CD4-positive, alpha-beta T cell treated with Interleukin-4 for 4 hours (primary cell): ENCODE data around the gene GRAMD4.

Source experiments
- DNase-seq: peaks from one replicate; pipeline ENCODE4 v3.0.0-alpha.2; 2020

GRAMD4 gene

DNA sequence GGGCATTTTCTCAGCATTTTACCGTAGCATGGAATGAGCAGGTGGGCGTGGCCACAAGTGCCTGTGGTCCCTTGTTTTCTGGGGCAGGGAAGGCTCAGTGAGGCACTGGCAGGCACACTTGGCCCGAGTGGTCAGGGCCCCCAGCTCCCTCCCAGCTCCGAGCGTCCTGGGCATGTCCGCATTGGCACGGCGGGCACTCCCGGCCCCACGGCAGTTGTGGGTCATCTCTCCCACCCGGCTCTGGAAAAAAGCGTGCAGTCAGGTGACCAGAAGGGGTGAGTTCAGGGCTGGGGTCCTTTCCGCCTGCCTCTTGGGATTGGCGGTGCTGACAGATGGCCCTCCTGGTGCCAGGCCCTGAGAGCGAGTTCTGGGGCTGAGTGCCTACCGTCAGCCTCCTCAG lies 55.8 kb downstream of the GRAMD4 start:
- no peak for DNase-seq

DNA sequence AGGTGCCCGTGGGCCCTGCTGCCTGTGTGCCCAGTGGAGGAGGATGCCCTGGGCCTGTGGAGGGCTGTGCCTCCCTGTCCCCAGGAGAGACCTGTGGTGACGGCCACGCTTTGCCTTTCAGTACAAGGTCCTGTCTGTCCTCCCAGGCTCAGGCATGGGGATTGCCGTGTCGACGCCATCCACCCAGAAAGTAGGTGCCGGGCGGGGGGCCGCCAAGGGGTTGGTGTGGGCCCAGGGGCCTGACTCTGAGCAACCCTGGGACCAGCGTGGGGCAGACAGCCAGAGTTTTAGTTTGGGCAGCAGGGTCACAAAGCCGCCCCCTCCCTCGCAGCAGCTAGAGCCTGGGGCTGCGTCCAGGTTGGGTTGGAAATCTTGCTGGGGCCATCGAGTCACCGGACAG lies 56.3 kb downstream of the GRAMD4 start:
- no peak for DNase-seq

DNA sequence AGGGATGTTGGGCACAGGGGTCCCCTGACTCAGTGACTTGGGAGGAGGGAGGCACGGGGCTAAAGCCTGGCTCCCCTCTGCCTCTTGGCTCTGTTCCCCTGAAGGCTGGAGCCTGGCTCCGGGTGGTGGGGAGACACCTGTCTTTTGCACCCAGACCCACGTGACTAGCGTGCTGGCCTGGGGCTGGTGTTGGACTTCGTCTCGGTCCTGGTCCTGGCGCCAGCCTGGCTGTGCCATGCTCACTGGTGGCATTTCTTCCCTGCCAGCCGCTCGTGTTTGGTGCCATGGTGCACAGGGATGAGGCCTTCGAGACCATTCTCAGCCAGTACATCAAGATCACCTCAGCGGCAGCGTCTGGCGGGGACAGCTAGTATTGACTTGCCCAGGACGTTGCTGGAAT lies 56.7 kb downstream of the GRAMD4 start:
- DNase-seq, result no peak

DNA sequence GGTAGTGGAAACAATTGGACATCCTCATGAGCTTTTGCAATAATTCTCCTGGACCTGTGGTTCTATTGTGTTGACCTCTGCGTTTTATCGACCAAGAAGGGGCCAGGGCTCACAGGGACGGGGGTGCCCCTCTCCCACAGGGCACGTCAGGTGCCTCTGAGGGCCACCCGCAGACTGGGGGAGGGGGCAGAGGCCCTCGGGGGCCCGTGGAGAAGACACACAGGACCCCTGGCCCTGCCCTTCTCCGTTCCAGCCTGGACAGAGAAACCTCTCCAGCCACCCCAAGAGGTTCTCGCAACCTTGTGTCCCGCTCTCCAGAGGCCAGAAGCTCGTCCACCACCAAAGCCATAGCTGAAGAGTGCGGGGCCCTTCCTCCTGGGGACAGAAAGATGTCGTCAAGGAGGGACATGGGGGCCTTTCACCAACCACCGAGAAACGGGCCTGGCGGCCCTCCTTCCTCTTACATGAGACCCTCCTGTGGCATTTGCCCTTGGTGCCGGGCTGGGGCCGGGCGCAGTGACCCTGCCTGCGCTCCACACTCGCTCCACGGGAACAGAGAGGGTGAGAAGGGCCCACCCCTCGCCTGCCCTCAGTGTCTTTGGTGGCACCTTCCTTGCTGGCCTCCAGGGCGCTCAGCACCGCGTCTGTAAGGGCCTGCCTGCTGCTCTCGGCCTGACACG lies 57.3 kb downstream of the GRAMD4 start:
- no peak for DNase-seq

DNA sequence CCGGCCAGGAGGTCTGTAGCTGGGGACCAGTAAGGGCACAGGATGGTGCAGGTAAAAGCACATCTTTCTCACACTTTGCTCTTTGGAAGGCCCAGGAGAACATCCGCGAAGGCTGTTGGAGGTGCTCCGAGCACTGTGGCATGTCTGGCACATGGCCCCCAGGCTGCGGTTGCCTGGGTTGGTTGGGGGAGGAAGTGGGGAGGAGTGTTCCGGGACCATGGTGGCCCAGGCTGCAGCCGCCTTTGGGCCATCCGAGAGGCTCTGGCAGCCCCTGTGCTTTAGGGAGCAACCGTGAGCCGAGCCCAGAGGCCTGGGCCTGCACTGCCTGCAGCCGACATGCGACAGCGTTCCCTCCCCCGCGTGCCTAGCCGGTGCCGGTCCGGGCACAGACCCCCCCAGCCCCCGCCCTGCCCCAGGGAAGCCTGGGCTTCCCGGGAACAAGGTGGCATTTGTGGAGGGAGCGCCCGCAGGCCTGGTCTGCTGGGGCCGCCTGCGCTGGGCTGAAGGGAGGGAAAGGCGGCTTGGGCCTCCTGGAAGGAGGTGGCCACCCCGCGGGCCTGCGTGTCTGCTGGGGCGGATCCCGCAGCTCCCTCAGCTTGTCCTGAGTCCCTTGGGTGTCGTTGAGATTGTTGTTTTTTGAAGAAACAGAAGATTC lies 57.9 kb downstream of the GRAMD4 start:
- DNase-seq, result no peak

DNA sequence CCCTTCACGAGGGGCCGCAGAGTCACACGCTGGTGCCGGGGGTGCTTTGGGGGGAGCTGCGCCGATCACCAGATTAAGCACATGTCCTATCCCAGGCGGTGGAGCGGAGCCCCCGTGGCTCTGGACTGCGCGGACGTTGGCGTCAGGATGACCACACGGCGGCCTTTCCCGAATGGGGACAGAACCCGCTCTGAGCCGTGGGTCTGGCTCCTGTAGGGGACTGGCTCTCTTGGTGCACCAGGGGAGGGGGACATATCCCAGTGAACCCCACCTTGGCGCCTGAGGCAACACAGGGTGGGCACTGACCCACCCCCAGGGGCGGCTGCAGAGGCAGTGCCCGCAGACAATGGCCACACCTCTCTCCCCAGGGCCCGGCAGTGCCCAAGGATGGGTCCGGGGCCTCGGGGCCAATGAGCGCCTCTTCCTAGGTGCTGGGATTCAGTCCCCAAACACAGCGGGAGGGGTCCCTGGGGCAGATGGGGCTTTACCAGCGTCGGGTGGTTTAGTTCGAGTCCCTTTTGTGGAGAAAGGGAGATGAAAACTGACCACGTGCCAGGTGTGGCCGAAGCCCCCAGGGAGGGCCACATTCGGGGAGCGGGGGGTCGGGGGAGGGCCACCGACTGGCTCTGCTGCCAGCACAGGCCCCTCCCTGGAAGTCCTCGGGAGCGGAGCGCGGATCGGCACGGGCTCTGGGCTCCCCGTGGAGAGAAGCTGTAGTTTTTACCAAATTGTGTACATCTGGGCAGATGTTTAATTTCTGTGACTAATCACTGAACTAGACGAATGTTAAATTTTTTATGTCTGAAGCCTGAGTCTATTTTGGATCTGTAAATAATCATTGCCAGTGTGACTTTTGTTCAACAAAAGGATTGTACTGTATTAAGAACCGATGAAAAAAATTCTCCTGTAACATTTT lies 58.9 kb downstream of the GRAMD4 start:
- no peak for DNase-seq

DNA sequence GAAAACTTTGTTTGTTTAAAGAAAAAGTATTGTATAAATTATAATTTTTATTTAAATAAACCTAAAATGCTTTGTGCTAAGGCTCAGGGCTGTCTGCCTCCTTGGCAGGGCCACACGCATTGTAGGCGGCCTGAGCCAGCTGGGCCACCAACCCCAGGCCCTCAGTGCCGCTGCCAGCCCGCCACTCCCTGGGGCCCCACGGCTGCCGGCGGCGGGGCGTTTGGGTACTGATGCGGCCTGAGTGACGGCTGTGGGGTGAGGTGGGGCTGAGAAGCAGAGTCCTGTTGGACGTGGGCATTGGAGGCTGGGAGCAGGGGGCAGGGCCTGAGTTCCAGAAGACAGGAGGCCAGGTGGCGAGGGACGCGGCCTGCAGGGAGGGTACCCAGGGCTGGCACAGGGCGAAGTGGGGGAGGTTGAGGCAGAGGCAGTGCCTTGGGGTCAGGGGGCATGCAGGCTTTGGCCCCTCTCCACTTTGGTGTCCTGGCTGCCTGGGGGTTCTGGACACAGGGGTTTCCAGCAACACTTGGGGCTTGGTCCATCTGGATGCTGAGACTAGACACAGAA lies 59.6 kb downstream of the GRAMD4 start:
- DNase-seq, result no peak

DNA sequence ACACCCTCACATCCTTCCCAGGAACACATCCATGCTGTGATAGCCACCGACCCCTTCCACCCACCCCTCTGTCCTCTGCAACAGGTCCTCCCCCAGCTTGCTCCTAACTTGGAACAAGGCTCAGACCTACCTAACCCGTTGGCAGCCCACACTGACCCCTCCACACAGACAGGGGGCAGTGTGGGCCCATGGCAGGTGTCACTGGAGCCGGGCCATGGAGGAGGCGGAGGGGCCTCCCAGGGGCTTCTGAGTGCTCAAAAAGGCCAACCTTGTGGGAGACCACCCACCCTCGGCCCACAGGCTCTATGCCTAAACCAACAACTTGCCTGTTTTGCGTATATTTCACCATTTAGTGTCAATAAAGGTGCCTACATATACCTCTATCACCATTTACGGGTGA lies 60.8 kb downstream of the GRAMD4 start:
- no peak for DNase-seq

DNA sequence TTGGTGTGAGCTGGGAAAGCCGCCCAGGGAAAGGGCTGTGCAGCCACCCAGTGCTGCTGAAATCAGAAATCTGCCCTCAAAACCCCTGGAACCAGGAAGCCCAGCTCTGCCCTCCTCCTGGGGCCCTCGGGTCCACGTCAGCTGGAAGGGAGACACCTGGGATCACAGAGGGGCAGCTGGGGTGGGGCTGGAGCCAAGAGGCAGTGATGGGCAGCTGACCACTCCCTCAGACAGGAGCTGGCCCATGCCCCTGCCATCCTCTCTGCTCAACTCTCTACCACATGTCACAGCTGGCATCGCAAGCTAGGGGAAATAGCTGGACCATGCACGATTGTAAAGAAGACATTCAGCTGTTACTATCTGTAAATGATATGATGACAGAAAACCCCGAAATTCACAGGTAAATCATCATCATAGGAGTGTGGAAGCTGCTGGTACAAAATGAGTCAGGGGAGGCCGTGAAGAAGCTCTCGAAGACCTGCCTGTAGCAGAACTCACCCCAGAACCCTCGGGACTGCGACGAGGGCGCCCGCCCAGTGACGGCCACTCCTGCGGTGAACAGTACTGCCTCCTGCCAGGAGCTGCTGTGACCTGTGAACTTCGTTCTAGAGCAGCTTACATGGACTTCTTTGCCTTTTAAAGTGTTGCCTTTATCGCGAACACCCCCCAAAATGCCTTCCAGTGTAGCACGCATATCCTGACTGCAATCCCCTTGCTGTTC lies 62.0 kb downstream of the GRAMD4 start:
- DNase-seq, result no peak

DNA sequence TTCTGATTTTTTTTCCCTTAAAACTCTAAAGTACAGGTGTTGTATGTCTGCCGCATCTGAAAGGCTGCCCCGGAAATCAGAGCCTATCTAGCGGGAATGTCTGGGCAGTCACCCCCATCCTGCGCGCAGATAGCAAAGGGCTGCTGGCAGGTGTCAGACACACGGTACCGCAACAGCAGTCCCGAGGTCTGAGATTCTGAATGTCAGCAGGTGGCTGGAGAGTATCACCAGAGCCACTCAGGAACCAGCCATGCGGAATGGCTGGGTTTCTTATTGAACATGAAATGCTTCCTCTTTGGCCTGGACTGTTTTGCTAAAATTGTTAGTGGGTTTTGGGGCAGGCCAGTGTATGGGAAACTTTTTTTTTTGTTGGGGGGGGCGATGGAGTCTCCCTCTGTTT lies 64.5 kb downstream of the GRAMD4 start:
- no peak for DNase-seq

DNA sequence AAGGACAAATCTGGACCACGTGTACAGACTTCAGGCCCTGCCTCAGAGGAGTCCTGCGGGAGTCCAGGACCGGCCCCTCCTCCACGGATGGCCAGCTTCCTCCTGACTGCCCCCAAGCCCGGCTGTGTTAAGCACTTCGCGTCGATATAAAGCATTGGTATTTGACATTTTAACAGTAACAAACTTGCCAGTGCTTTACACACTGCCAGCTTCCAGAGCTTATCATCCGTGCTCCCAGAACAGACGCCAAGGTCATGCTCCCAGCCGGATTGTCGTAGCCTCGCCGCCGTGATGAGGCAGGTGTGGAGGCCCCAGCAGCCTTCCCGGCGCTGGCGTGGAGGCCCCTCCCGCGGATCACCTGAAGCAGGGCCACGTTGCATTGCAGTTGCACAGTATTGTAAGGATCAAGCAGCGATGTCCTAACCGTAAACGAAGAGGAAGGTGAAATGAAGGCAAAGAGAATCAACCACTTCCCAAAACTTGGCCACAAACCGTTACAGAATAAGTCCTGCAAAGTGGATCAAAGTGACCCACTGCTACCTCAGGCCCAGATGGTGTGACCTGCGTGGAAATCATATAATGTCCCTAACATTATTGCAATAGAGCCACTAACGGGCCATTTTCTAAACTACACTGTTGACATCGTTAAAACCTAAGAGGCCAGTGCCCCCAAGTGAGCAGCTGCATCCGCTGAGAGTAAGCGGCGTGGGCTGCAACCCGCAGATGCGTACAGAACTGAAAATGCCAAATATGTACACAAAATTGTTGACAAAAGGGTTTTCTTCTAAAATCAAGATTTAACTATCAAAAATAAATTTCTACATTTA lies 66.2 kb downstream of the GRAMD4 start:
- no peak for DNase-seq

DNA sequence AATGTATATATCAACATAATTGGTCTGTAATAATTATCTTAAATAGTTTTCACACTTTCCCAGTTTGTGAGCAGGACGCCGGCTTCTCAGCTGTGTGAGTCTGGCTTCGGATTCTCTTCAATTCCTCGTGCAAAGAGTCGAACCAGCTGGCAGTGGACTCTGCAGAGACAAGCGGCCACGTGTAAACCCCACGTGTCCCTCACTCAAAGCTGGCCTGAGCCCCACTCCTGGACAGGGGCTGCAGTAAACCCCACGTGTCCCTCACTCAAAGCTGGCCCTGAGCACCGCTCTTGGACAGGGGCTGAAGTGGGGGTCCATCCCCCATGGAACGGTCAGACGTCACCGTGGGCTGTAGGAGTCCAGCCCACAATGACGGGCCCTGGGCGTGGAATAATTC lies 66.9 kb downstream of the GRAMD4 start:
- no peak for DNase-seq

DNA sequence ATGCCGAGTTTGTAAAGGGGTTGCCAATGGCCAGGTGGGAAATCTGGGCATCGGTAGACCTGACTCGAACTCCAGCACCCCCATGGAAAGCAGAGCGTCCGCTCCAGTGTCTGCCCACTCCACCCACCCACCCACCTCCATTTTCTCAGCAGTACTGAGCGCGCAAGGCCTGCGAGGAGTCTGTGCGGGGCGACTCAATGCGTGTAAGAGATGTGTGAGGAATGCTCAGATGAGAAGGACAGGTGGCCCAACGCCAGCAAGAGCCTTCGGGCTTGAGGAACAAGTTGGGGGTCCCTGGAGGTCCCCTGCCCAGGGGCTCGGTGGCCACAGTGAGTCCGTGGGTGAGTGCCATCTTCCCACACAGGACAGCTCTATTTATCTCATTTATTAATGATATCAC lies 67.3 kb downstream of the GRAMD4 start:
- no peak for DNase-seq

DNA sequence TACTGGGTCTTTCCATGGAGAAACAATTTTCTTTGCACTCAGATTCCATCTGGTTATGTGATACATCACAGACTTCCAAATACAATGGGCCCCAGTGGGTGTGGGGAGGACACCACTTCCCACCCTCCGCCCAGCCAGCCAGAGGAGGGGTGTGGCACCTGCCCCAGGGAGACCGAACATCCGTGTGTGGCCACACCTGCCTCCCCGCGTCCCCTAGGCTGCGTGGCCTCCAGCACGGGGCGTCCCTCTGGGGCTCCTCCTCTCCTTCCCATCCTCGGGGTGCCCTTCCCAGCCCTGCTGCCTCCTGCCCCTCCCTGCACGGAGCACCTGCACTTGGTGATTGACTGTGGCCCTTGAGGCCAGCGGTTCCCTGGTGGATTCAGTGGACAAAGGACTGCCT lies 68.8 kb downstream of the GRAMD4 start:
- no peak for DNase-seq

DNA sequence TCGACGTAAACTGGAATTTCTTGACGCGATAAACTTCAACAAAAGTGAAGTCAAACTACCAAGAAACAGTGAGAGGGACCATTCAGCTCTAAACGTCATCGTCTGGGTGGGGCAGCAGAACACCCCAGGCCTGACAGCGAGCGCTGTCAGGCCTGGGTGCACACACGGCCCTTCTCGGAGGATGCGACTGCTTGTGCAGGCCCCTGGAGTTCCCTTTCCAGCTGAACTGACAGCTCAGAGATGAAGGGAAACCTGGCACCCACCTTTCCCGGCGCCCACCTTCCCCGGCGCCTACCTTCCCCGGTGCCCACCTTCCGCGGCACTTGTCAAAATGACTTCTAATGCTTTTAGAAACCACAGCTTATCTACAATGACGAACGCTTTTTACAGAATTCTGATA lies 70.0 kb downstream of the GRAMD4 start:
- no peak for DNase-seq

DNA sequence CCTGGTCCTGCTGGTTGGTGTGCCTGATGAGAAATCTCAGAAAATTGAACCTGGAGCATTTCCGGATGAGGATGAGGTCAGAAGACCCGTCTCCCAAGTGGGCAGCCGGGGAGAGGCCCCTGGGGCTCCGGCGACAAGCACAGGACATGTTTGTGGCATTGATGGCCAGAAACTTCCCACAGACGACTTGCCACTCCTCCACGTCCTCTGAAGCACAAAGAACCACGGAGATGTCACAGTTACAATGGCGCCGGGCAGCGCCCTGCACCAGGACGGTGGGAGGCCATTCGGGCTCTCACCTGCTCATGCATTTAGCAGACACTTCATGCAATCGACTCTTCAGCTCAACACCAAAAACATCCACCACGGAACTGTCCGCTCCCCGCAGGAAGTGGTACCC lies 71.4 kb downstream of the GRAMD4 start:
- DNase-seq, result no peak

DNA sequence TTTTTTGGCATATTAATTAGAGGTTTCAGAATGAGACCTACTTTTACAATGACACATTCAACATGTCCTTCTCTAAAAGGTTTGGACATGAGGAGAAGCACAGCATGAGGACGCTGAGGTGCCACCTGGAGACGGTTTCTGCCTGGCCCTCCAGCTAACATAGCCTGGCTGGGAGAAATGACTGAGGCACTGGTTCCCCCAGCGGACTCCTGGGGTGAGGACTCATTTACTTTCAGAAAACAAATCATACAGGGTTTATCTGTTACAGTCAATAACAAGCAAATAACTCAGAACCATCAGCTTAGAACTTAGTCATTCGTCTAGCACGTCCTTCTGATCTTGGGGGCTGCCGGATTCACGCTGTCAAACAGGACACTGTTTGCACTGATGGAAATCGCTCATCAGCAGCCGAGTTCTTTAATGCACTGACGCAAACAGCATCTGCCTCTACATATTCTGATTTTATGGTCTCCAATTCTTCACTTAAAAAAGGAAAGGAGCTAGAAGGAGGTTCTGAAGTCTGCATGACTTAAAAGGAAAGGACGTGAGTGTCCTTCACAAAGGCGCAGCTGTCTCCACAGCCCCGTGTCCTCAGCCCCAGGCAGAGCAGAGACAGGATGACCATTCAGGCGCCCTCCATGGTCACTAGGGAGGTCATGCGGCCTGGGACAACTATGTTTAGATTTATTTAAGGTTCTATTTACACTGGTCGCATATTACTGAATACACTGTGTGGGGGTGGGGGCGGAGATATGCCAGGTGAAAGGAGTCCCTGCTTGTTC lies 73.6 kb downstream of the GRAMD4 start:
- no peak for DNase-seq

DNA sequence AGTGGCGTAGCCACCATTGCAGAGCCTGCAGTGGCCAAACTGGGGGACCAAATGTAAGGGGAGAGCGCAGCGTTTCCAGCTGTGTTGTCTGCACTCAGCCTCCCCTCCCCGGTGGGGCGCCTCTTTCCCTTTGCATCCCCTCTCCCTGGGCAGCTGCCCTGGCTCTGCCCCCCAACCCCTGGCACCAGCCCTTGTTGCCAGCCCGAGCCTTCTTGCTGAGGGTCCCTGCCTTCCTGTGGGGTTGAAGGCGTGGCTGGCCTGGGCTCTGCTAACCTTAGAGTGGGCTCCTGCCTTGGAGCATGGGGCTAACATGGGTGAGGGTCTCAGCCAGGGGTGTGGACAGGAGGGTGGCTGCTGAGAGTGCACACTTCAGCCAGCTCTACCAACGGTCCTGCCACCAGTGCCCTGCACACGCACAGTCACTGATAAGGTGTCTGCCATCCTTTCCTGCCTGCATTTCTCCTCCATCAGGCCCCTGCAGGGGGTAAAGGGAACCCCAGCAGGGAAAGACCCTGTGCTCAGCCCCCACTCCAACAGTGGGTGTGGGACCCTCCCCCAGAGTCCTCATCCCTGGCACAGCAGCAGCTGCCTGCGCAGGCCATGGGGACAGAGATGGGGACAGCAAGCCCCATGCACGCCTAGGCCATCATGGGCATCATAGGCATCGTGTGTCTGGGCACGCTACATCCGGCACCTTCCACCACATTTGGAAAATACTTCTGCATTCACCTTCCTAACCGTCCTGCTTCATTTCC lies 74.4 kb downstream of the GRAMD4 start:
- no peak for DNase-seq

DNA sequence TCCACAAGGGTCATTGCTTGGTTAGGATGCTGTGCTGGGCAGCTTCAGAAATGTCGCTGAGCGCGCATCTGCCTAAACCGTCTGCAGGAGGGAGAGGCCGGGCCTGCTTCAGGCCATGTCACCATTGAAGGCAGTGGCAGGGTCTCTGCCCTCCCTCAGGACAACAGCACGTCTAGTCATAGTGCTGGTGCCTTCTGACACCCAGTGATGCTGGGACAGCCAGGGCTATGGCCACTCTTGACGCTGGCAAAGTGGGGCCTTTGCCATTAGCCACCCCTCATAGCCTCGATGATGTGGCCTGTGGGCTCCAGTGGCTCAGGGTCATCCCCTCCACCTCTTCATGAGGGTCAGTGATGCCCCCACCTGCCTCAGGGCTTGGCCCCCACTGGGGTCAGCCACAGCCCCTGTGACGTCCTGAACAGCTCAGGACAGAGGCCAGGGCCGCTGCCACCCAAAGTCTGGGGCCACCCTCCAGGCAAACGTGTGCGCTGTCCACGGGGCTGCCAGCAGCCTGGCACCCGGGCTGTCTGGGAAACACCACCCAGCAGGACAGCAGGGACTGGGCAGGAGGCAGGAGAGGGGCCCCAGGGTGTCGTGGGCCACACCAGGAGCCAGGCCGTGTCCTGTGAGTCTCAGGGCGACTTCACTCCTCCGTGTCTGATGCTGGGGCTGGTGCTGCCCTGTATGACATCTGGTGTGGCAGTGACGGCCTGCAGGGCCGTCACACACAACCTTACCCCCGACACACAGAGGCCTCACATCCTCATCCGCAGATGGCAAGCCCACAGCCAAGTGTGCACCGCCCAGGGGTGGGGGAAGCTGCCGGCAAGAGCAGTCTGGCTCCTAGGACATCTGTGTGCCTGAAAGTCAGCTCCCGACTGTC lies 75.4 kb downstream of the GRAMD4 start:
- DNase-seq, result no peak

DNA sequence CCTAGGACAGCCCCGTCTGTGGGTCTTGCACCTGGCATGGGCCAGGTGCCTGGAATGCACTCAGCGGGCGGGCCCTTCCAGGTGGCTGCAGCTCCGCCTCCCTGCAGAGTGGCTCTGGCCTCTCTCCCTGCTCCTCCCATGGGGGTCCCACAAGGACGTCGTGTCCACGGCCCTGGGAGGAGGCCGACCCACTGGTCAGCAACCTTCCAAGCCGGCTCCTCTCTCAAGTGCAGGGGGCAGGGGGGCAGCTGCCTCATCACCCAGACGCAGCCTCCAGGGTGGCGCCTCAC lies 76.0 kb downstream of the GRAMD4 start:
- DNase-seq, result no peak
